ENCODE measurements around the gene GRK3.

- no peak for TF ChIP-seq GATA2 (IDR thresholded peaks at IDR 0.05; ENCODE audit: low read depth, low read length)
- no peak for TF ChIP-seq GATA3 (IDR thresholded peaks at IDR 0.05; ENCODE audit: low read depth, low read length)
These were observed 7.3 kb upstream of the GRK3 start for GRCh38 chr22:25557218-25557617.

Measured in SH-SY5Y (cell line).